Temporal lobe (tissue), 1 donor: ENCODE data around the gene SLC5A6. TPM values are rescaled to one million over a fixed set of nuclear protein-coding genes. Genes with fewer than 3 reads are reported as not detected.

ENCODE experiments used
- total RNA-seq: library from RNA; depleted of rRNA; stranded (reverse); fragments of >200 nt; gene quantifications from one replicate; pipeline ENCODE4 v1.2.3, GENCODE V29; 2014

SLC5A6 gene
- total RNA-seq, 1 donor from 2014 or later: 18.7 TPM

Other genes starting within 250 kb of the SLC5A6 start
- 23.8 TPM for gene MAPRE3, start 241.6 kb downstream of the SLC5A6 start, total RNA-seq
- 6.9 TPM for gene TMEM214, start 179.3 kb downstream of the SLC5A6 start, total RNA-seq
- gene AGBL5, start 160.6 kb downstream of the SLC5A6 start, total RNA-seq: 10.8 TPM
- 132 TPM for gene OST4, start 140.6 kb downstream of the SLC5A6 start, total RNA-seq
- gene EMILIN1, start 133.7 kb downstream of the SLC5A6 start, total RNA-seq: 3.7 TPM
- 5.9 TPM for gene KHK, start 125.5 kb downstream of the SLC5A6 start, total RNA-seq
- gene CGREF1, start 93.1 kb downstream of the SLC5A6 start, total RNA-seq: 13.3 TPM
- gene ABHD1, start 88.5 kb downstream of the SLC5A6 start, total RNA-seq: not detected
- 20.9 TPM for gene PREB, start 77.6 kb downstream of the SLC5A6 start, total RNA-seq
- not detected for gene PRR30, start 72.9 kb downstream of the SLC5A6 start, total RNA-seq
- not detected for gene TCF23, start 63.3 kb downstream of the SLC5A6 start, total RNA-seq
- gene ATRAID, start 227 bp downstream of the SLC5A6 start, total RNA-seq: 27.5 TPM
- gene CAD, start 5.1 kb upstream of the SLC5A6 start, total RNA-seq: 17.0 TPM
- gene SLC30A3, start 50.8 kb upstream of the SLC5A6 start, total RNA-seq: 1.2 TPM
- not detected for gene DNAJC5G, start 63.2 kb upstream of the SLC5A6 start, total RNA-seq
- gene TRIM54, start 70.2 kb upstream of the SLC5A6 start, total RNA-seq: not detected
- gene UCN, start 96.2 kb upstream of the SLC5A6 start, total RNA-seq: 1.2 TPM
- 25.1 TPM for gene MPV17, start 110.8 kb upstream of the SLC5A6 start, total RNA-seq
- 40.8 TPM for gene GTF3C2, start 144.5 kb upstream of the SLC5A6 start, total RNA-seq
- gene EIF2B4, start 158.1 kb upstream of the SLC5A6 start, total RNA-seq: 12.3 TPM
- gene SNX17, start 158.3 kb upstream of the SLC5A6 start, total RNA-seq: 38.8 TPM
- 9.1 TPM for gene ZNF513, start 168.5 kb upstream of the SLC5A6 start, total RNA-seq
- 47.7 TPM for gene PPM1G, start 197.3 kb upstream of the SLC5A6 start, total RNA-seq
- 56.5 TPM for gene NRBP1, start 216.4 kb upstream of the SLC5A6 start, total RNA-seq
- gene KRTCAP3, start 230.1 kb upstream of the SLC5A6 start, total RNA-seq: 0.25 TPM